ENCODE data around the gene SLC35G3. TPM values are rescaled to one million over a fixed set of nuclear protein-coding genes. Genes with fewer than 3 reads are reported as not detected.

Gene SLC35G3
- total and polyA plus RNA-seq, 2 experiments from 2014 or later, result not detected

GRCh38 chr17:35242805-35243560, 48.8 kb upstream of the SLC35G3 start, which contains the start of gene SLFN5 (continued):
- TF ChIP-seq ETS1 (IDR thresholded peaks at IDR 0.05) (no peak), CTCF (conservative IDR thresholded peaks at IDR 0.05; ENCODE audit: low read depth in 2 of 2) (no peak), NANOG (IDR thresholded peaks at IDR 0.05; ENCODE audit: borderline replicate concordance) (no peak), EZH2phosphoT487 (IDR thresholded peaks at IDR 0.05; ENCODE audit: unreplicated experiment) (no peak), POLR2AphosphoS5 (IDR thresholded peaks at IDR 0.05; ENCODE audit: low read depth) (peak; percentile 62), CREB1 (CRISPR knock-in tag; IDR thresholded peaks at IDR 0.05; ENCODE audit: low read depth) (peak; percentile 61), EZH2 (IDR thresholded peaks at IDR 0.05; ENCODE audit: low read depth, unreplicated experiment) (no peak), JUNB (IDR thresholded peaks at IDR 0.05; ENCODE audit: unreplicated experiment) (no peak)

GRCh38 chr17:35242158-35242804, 48.1 kb upstream of the SLC35G3 start:
- Mint-ChIP-seq H3K27ac (no peak overlapping the region), H3K36me3 (ENCODE audit: low read depth) (no peaks in the 10 kb centered on the region), H3K9me3 (no peaks in the 10 kb centered on the region), H3K27me3 (ENCODE audit: insufficient read depth, low read depth, poor library complexity) (peaks cover 12% of the 10 kb centered on the region), H3K4me3 (peak overlapping the region; percentile 94), H3K4me1 (peaks cover 22% of the 10 kb centered on the region)
- H3K79me2 ChIP-seq (replicated peaks; ENCODE audit: insufficient read depth), result no peaks in the 10 kb centered on the region
- H2AFZ ChIP-seq, result peak overlapping the region; percentile 88
- H3K27ac ChIP-seq (ENCODE audit: low read depth), result peak overlapping the region; percentile 86
- peak overlapping the region; percentile 88 for H3K4me3 ChIP-seq
- peaks cover 11% of the 10 kb centered on the region; the same call in 1 of the 2 replicates for H3K27me3 ChIP-seq (ENCODE audit: insufficient read depth)
- H3K4me2 ChIP-seq, result peak overlapping the region; percentile 95
- ATAC-seq, result peak; percentile 84
- H3K36me3 ChIP-seq (ENCODE audit: insufficient read depth), result no peaks in the 10 kb centered on the region
- peaks cover 7% of the 10 kb centered on the region; the same call in 1 of the 2 replicates for H3F3A ChIP-seq (replicated peaks; ENCODE audit: low read depth)
- TF ChIP-seq ZNF331 (CRISPR knock-in tag; IDR thresholded peaks at IDR 0.05; ENCODE audit: low read depth) (no peak), JUNB (IDR thresholded peaks at IDR 0.05; ENCODE audit: unreplicated experiment) (no peak), CREB1 (CRISPR knock-in tag; IDR thresholded peaks at IDR 0.05; ENCODE audit: low read depth) (no peak), POLR2AphosphoS5 (IDR thresholded peaks at IDR 0.05; ENCODE audit: low read depth) (no peak), CTCF (conservative IDR thresholded peaks at IDR 0.05; ENCODE audit: low read depth in 2 of 2) (peak; percentile 26 to 54; a peak in 2 of 4 replicates), REST (IDR thresholded peaks at IDR 0.05; ENCODE audit: unreplicated experiment) (no peak), ZNF114 (CRISPR knock-in tag; IDR thresholded peaks at IDR 0.05) (no peak)
- peaks cover 19% of the 10 kb centered on the region; the same call in 1 of the 2 replicates for H3K4me1 ChIP-seq (ENCODE audit: insufficient read depth)
- no peaks in the 10 kb centered on the region for H4K20me1 ChIP-seq (replicated peaks; ENCODE audit: insufficient read depth)
- no peaks in the 10 kb centered on the region for H3K9me2 ChIP-seq (ENCODE audit: insufficient read depth)
- DNase-seq (ENCODE audit: low spot score), result peak; percentile 95
